RCC 7860 (cell line): ENCODE results near the gene EML6.

ENCODE experiments used
- DNase-seq: peaks from one replicate; pipeline ENCODE4 v3.0.0-alpha.2; 2015; ENCODE audit warnings: low spot score
- FAIRE-seq: peaks from 2 replicates; lab custom pipeline; 2012; peaks lifted over from hg19 to GRCh38; lab: Jason Lieb, UNC

EML6 gene

DNA sequence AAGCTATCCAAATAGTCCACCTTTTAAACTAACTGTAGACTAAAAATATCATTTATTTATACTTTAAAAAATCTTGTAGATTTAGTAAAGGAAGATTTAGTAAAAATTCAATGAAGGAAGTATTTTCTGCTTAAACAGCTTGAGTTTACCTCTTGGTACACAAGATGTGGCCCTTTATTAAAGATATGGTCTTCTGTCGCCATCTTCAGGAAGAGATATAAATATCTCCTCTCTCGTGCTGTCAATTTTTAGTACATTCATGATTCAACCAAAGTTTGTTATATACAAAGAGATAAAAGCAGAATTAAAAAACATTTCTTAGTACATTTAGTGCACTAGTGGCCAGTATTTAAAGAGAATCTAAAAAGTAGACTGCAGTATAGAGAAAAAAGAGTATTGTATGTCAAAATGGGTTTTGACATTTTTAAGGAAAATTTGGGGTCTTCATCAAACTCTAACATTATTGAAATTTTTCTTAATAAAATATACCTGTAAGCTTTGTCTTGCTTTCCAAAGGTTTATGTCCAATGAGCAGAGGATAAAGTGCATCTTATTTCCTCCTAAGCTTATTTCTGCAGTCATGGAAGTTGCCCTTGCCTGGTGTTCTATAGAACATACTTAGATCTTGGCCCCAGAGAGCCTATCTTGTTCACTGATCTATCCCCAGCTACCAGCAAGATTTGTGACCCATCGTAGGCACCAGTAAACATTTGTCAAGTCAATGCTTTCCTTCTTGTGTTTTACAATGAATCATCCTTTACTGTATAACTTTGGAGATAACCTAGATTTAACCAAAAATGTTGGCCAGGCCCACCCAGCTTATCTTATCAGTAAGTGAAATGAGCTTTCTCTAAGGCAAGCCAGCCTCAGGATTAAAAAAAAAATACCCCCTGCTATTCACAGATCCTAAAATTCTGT is 18.5 kb upstream of the EML6 start:
- DNase-seq (peak; percentile 60), FAIRE-seq (peak; percentile 92)

DNA sequence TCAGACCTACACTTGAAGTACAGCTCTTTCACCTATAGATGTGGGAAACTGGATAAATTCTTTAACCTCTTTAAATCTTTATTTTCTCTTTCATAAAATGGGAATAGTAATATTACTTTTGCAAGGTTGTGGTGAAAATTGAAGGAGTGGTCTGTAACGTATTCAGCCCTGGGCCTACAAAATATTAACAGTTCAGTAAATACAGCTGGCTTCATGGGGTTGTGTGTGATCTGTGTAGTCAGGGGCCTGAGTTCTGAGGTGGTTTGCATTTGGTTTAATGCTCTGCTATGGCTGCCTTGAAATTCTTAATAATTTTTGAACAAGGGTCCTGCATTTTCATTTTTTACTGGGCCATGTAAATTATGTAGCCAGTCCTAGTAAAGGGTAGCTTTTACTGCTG is 16.8 kb upstream of the EML6 start:
- FAIRE-seq (no peak), DNase-seq (no peak)

DNA sequence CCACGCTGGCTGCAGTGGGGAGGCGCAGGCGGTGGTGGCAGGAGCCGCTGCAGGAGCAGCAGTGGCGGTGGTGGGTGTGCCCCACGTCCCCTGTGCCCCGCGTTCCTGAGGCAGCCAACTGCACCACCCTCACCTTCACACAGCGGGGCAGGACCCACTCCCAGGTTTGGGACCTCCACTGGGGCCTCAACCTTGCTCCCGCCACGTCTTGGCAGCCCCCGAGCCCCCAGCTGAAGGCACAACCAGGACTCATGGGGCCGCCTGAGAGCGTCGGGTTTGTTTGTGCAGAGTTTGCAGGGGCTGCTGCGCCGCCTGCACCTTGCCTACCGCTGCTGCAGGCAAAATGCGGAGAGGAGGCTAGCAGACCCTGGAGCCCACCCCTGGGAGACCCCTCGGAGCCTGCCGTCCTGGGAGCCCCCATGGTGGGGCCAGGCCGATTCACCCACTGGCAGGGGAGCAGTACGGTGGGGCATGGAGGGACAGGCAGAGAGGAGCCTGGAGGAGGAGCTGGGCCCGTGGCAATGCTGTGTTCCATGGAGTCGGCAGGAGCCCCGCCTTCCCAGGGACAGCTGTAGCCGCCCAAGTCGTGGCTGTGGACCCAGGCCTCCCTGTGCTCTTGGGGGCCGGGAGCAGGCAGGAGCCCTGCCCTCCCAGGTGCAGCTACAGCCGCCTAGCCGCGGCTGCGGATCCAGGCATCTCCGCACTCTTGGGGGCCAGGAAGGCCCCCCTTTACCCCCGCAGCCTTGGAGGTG is 14.7 kb upstream of the EML6 start:
- DNase-seq: no peak
- FAIRE-seq: no peak

DNA sequence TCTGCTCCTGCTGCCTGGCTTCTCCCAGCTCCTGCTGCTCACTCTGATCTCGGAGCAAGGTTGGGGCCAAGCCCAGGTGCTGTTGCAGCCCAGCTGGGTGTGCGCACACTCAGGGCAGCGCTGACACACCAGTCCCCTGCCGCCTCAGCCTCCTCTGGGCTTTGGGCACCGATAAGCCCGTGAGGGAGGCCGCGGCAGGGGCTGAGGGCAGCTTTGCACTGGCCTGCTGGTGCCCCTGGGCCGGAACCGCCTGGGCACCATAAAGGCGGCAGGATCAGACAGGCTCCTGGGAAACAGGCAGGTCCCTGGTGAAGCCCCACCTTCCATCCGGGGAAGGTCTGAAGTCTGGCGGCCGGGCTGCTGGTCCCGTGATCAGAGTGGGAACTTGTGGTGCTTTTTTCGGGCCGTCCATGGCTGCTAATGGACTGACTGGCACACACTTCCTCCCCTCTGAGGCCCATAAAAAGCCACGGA is 14.1 kb upstream of the EML6 start:
- DNase-seq (no peak), FAIRE-seq (no peak)

DNA sequence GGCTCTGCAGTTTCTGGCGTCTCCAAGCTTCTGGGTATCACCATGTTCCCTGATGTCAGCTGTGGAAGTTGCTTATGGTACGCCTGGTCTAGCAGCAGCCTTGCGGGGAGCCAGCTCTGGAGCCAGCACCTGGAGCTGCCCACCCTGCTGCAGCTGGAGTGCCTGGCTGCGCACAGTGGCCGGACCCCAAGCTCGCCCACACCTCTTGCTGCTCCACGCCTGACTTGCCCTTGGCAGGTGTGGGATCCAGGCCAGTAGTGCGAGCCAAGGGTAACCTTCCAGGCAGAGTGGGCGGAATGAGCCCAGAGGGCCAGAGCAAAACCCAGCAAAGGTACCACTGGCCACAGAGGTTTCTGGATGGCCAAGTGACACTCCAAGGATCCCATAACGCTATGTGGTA is 13.2 kb upstream of the EML6 start:
- DNase-seq (no peak), FAIRE-seq (no peak)

DNA sequence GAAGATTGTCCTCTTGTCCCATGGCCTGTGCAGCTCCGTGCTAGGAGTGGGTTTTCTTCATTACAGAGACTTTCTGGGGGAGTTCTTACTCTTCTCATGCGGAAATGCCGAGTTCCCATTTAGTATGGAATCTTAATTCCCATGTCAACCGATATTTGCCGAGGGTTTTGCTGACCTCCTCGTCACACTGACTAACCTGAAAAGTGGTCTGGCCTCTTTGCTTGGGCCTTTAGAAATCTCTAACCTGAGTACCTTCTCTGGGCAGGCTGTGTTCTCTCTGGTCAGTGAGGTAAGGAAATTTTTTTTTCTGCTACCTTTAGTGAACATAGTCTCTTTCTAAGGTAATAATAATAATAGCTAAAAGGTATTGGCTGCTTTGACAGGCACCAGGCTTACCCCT is 10.9 kb upstream of the EML6 start:
- FAIRE-seq (no peak), DNase-seq (no peak)

DNA sequence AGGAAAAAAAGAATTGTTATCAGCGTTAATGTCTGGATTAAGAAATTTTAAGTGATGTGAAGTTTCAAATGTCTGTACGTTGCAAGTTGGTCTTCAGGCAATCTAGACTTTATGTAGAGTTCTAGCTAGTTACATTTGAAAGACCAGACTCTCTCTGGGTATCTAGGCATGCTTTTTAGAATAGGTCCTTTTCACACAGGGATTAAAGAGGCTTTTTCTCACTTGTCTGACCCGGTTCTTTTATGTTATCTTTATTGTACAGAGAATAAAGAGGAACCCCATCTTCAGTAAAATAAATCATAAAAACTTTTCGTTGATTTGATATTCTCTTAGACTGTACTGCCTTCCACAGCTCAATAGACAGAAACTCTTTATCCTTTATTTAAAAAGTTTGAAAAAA is 8.5 kb upstream of the EML6 start:
- FAIRE-seq (no peak), DNase-seq (no peak)

DNA sequence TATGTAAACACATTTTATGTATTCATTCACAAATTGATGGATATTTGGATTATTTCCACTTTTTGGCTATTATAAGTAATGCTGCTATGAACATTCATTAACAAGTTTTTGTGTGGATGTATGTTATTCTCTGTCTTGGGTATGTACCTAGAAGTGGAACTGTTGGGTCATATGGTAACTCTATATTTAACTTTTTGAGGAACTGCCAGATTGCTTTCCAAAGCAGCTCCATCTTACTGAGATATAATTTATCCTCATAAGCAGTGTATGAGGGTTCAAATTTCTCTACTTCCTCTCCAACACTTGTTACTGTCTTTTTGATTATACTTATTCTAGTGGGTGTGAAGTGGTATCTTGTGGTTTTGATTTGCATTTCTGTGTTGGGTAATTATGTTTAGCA is 7.1 kb upstream of the EML6 start:
- DNase-seq: no peak
- FAIRE-seq: no peak

DNA sequence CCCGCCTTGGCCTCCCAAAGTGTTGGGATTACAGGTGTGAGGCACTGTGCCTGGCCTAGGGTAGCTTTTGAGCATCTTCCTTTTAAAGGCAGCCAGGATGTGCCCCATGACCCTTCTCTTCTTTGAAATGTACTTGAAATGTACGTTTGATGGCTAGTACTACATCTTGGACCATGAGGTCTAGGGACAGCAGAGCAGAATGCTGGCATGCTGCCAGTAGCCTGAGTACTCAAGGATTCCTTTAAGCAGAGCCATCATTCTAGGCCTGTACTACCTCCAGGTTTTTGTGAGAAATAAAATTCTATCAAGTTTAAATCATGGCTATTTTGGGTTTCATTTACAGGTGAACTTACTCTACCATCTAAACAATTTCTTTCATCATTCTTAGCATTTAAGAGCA is 2.9 kb upstream of the EML6 start:
- FAIRE-seq (no peak), DNase-seq (no peak)

DNA sequence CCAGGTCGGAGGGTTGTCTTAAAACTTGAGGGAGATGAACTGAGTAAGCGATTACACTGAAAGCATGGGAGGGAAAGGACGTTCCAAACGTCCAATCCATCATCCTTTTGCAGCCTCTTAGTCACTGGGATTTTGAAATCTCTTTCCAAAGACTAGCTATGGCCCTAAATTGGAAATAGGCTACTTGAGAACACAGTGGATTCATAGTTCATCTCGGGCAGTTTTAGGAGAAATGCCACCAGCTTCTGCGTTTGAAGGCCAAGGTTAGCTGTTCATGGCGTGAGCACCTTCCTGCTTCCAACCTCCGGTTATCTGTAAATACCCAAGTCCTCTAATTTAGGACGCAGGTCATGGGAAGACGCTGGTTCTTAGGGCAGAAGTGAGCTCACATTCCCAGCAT is 821 bp upstream of the EML6 start:
- DNase-seq (no peak), FAIRE-seq (no peak)

DNA sequence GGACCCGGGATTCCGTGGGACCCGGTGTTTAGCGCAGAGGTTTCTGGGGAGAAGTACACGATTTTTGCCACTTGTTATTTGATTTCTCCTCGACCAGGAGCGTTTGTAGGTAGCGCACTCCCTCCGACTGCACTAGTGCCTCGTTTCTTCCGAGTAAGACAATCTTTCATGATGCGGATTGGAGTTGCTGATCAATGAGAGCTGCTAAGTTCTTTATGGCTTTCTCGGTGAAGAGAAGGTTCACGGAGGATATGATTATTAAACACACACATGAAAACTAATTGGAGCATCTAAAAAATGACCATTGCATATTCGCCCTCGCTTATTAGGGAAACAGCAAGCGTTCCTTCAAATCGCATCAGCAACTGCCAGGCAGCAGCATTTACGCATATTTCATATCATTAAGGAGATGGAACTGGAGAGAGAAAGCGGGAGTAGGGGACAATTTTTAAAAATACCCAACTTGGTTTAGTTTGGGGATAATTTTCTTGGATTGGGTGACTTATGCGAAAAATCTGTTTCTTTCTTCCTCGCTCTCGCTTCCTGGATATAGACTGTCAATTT is 616 bp downstream of the EML6 start:
- no peak for DNase-seq
- FAIRE-seq: no peak

DNA sequence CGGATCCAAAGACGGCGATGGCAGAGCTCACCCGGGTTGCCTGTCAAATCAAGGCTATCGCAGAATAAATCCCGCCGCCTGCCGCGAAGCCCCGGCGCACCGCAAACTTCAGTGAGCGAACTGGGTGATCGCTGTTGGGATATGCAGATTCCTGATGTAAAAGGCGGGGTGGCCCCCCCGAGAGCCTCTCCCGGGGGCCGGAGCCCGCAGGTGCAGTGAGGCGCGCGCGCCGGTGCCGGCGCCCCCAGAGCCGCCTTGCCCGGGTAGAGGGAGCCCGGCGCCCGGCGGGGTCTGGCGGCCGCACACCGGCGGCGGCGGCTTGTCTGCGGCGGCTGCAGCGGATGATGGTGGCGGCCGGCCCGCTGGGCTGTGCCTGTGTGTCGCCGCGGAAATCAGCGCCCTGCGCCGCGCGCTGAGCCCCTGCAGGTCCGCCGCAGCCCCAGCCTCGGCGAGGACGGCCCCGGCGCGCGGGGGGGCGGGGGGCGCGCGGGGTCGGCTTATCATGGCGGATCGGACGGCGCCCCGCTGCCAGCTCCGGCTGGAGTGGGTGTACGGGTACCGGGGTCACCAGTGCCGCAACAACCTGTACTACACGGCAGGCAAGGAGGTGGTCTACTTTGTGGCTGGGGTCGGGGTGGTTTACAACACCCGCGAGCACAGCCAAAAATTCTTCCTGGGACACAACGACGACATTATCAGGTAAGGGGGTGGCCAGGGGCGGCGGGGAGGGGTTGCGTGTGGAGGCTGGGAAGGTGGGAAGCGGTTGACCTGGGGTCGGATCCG is 1.3 kb downstream of the EML6 start:
- no peak for FAIRE-seq
- DNase-seq: no peak

DNA sequence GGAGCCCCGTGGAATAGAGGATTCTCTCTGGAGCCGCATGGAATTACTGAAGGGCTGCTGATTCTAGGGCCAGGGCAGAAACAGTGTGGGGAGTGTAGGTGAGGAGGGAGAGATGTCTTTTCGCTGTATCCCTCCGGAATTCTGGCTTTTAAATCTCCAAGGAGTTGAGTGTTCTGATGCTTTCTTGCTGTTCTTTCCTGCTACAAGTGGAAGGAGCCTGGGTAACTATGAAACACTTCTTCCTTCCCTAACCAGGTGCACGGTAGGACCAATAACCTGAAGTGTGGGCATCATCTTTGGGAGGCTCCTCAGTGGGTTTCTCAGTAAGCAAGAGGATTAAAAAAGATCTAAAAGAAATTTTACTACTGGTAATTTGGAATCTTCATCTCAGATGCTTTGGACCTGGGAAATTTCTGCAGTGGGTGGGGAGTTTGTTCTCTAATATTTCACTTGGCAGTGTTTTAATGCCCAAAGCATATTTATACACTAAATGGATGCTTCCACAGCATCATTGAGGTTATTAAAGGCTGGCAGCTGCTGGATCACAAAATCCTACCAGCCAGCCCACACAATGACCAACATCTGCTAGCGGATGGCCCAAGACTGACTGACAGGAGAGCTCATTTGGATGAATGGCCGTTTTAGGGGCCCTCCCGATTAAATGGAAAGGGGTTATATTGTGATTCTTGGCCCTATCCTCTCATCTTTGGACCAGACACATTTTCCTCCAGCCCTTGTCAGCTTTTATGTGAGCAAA is 2.1 kb downstream of the EML6 start:
- no peak for FAIRE-seq
- no peak for DNase-seq

DNA sequence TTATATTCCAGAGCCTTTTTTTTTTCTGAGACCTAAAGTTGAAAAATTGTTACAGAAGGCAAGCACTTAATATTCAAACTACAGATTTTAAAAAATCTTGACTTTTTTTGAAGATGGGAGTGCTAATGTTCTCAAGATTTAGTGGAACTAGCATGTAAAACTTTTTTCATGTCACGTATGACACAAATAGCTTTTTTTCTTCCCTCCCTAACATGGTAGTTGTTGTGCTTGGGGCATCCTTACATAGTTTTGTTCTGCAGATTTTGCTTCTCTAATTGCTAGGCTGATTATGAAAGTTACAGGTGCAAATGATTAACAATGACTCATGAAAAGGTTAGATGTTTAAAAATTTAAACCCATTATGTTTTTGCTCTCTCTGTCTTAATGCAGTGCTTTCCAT is 3.0 kb downstream of the EML6 start:
- DNase-seq: no peak
- FAIRE-seq: no peak

DNA sequence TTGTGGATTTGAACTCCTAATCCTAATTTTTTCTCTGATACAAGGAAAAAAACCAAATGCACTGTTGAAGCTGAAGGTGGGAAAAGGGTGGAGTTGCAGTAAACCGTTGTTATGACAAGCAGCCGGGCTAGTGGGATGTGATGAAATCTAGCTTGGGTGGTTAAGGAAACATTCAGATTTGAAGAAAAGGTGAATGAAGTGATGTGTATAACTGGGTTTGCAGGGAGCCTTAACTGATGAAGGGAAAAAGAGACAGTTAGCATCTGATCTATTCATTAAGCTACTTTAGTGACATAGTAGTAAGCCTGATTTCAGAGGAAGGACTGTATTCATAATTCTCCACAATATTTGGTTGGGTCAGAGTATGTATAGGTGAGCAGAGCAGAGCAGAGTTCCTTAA is 3.5 kb downstream of the EML6 start:
- no peak for DNase-seq
- FAIRE-seq: no peak

DNA sequence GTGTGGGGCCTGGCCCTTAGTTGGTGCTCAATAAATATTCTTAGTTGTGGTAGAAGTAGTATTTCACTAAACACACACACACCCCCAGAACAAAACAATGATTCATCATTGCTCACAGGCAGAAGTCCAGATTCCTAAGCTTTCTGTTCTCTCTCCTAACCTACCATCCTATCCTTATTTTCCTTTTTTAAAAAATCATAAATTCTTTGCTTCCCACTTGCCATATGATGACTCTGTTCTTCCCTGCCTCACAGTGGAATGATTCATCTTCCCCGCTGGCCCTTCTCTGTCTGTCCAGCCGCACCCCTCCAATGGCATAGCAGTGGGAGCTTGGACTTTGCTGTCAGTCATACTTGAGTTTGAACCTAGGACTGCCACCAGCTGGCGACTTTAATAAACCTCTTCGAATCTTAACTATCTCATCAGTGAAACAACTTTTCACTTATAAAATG is 5.2 kb downstream of the EML6 start:
- DNase-seq (peak; percentile 84), FAIRE-seq (peak; percentile 87)

DNA sequence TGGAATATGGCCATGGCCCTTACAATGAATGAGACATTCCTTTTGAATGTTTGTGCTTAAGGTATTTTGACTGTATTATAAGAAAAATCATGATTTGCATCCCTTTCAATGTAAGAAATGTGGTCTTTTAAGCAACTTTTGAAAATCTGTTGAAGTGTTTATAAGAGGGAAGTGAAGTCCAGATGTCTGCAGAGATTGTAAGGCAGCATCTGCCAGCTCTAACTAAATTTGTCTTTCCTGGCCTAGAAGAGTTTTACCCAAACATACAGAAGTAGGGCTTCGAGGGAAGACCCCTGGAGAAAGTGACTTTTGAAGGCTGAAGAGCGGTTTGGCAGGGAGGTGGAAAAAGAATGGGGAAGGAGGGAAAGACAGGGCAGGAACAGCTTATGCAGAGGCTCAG is 12.2 kb downstream of the EML6 start:
- FAIRE-seq (no peak), DNase-seq (no peak)

DNA sequence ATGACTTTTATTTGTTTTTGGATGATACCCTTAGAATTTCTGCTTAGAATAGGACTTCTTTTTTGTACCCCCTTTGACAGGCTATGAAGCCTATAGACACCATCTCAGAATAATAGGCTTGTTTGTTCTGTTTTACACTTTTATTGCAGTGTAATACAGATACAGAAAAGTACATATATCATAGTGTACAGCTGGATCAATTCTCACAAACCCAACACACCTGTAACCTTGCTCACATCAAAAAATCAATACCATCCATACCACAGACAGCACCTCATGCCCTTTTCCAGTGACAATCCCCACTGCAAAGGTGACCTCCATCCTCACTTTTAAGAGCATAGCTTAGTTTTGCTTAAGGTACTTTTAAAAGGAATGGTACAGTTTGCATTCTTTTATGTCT is 14.8 kb downstream of the EML6 start:
- no peak for DNase-seq
- no peak for FAIRE-seq

DNA sequence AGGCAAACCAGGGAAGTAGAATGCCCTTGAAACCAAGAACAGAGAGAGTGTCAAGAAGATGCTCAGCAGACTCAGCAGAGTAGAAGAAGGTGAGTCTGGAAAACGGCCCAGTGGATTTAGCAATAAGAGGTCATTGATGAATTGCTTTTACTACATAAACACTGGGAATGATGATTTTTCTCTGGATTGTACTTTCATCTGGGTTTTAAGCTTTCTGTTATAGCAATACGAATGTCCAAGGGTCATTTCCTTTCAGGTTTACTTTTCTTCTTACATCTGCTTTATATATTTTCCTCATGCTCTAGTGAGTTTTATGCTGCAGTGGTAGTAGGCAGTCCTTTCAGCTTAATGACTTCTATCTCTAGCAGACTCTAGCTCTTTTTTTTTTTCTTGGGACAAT is 16.9 kb downstream of the EML6 start:
- no peak for FAIRE-seq
- DNase-seq: no peak

DNA sequence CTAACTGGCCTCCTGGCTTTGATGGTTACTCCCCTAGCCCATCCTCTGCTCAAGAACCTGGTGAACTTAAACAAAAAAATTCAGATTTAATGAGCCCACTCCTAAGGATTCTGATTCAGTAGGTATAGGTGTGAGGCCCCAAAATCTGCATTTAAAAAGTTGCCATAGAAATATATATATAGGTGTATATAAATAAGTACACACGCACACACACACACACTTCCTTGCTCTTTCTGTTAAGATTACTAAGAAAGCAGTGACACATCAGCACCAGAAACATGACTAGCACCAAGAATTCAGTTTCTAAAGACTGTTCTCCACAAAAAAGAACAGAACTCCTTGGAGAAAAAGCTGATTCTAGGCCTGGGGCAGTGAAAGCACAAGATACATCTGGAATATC is 17.8 kb downstream of the EML6 start:
- DNase-seq: no peak
- FAIRE-seq: no peak
